Stimulated activated CD4-positive, alpha-beta T cell treated with anti-CD3 and anti-CD28 coated beads, Interleukin-4, amount 100 ng/mL, for 1 hour (primary cell): Measurements from ENCODE around the gene SETDB2.

Source experiments
- DNase-seq: peaks from one replicate; pipeline ENCODE4 v3.0.0-alpha.2; 2020

SETDB2 gene

GRCh38 chr13:49472186-49472585, 28.1 kb downstream of the SETDB2 start:
- no peak for DNase-seq

- DNase-seq, result no peak
Measured at GRCh38 chr13:49476529-49476928, 32.5 kb downstream of the SETDB2 start.

GRCh38 chr13:49481788-49482187, 37.7 kb downstream of the SETDB2 start:
- no peak for DNase-seq

- DNase-seq, result no peak
Measured at GRCh38 chr13:49488563-49488962, 44.5 kb downstream of the SETDB2 start.

- no peak for DNase-seq
Measured at GRCh38 chr13:49494645-49495044, 50.6 kb downstream of the SETDB2 start.

GRCh38 chr13:49495783-49496762, 52.0 kb downstream of the SETDB2 start, which contains the start of gene PHF11:
Gene PHF11, plus strand, starts transcription at chr13:49495953. Its CDS starts 49 bp downstream, at chr13:49496002.
- peak; percentile 86 for DNase-seq

GRCh38 chr13:49496837-49497236, 52.8 kb downstream of the SETDB2 start:
- peak; percentile 18 for DNase-seq

- DNase-seq, result no peak
Measured at GRCh38 chr13:49497272-49497671, 53.2 kb downstream of the SETDB2 start.

GRCh38 chr13:49498206-49498605, 54.1 kb downstream of the SETDB2 start:
- DNase-seq, result no peak

GRCh38 chr13:49499889-49500660, 56.0 kb downstream of the SETDB2 start:
- no peak for DNase-seq

GRCh38 chr13:49502954-49503353, 58.9 kb downstream of the SETDB2 start:
- DNase-seq, result no peak

- DNase-seq, result no peak
Measured at GRCh38 chr13:49503951-49504350, 59.9 kb downstream of the SETDB2 start.

GRCh38 chr13:49512578-49512977, 68.5 kb downstream of the SETDB2 start:
- DNase-seq, result no peak

GRCh38 chr13:49516467-49516866, 72.4 kb downstream of the SETDB2 start:
- no peak for DNase-seq

GRCh38 chr13:49517461-49517860, 73.4 kb downstream of the SETDB2 start:
- DNase-seq, result no peak

GRCh38 chr13:49521224-49521623, 77.2 kb downstream of the SETDB2 start:
- DNase-seq, result no peak

GRCh38 chr13:49524740-49525501, 80.8 kb downstream of the SETDB2 start:
- no peak for DNase-seq

- no peak for DNase-seq
Measured at GRCh38 chr13:49527123-49527522, 83.0 kb downstream of the SETDB2 start.

GRCh38 chr13:49528161-49528560, 84.1 kb downstream of the SETDB2 start:
- no peak for DNase-seq

- no peak for DNase-seq
Measured at GRCh38 chr13:49530457-49530856, 86.4 kb downstream of the SETDB2 start.

GRCh38 chr13:49532593-49532992, 88.5 kb downstream of the SETDB2 start:
- no peak for DNase-seq

- no peak for DNase-seq
Measured at GRCh38 chr13:49533011-49533410, 88.9 kb downstream of the SETDB2 start.
